Stimulated activated naive CD4-positive, alpha-beta T cell (primary cell): Measurements from ENCODE around the gene TSPAN16.
A peak's percentile ranks its signal among the peaks of the same experiment; 100 is the strongest.

ENCODE experiments used
- DNase-seq, 6 experiments: peaks; one replicate each; lab custom pipeline; 2025; lab: John Stamatoyannopoulos, UW

TSPAN16 gene

DNA sequence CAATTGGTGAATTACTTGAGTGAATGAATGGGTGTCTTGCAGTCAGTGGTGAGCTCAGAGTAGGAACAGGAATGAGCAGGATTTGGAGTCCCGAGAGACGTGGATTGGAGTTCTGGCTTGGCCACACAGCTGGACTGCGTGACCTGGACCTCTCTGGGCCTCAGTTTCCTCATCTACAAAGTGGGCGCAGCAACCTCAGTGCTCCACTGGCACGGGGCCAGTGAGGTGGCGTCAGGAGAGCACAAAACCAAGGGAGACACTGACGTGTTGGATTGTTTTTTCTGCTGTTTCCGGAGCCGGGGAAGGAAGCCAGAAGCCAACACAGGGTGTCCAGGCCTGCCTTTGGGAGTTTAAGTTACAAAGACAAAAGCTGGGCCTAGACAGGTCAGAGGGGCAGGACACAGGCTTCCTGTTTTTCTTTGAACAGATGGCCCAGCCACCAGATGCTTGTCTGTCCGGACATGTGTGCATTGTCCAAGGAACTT, 27.1 kb upstream of the TSPAN16 start:
- no peak for DNase-seq

- DNase-seq, result no peak
These were observed 26.6 kb upstream of the TSPAN16 start for GRCh38 chr19:11269408-11269807.

- DNase-seq, result no peak
These were observed 22.7 kb upstream of the TSPAN16 start for GRCh38 chr19:11273296-11273695.

DNA sequence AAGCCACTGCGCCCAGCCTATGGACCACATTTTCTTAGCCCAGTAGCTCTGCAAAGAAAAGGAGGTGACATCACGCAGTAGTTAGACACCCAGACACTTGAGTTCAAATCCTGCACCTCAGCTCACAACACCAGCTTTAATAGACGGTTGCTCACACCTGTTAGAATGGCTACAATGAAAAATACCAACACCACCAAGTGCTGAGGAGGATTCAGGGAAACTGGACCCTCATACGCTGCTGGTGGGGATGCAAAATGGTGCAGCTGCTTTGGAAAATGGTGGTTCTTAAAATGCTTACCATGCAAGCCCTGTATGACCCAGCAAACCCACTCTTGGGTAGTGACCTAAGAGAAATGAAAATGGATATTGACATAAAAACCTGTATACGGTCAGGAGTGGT, 22.0 kb upstream of the TSPAN16 start:
- DNase-seq, result no peak

GRCh38 chr19:11274533-11275086, 21.4 kb upstream of the TSPAN16 start:
- no peak for DNase-seq

GRCh38 chr19:11278670-11279069, 17.3 kb upstream of the TSPAN16 start:
- no peak for DNase-seq

DNA sequence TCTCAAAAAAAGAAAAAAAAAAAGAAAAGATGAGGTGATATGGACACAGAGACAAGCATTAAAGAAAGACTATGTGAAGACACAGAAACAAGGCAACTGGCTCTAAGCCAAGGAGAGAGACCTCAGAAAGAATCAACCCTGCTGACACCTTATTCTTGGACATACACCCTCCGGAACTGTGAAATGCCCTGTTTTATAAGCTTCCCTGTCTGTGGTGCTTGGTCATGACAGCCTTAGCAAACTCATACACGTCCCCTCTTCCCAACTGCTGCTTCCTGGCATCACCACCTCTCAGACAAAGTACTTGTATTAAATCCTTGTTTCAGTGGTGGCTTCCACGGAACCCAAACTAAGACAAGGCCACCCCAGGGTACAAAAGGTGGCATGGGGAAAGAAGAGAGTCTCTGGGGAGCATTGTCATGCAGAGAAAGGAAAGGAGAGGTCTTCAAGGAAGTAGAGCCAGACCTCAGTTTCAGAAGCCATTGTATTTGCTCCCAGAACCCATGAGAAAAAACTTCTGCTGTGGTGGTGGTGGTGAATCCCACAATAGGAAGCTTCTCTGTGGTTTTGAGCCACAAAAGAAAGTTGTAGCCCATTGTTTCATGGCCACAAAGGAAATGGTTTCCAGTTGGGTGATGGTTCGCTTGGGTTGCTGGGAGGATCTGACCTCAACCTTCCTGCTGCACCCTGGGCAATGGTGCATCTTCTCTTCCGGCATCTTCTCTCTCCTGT, 16.3 kb upstream of the TSPAN16 start:
- peak; percentile 6 to 76 (median 44) for DNase-seq

DNA sequence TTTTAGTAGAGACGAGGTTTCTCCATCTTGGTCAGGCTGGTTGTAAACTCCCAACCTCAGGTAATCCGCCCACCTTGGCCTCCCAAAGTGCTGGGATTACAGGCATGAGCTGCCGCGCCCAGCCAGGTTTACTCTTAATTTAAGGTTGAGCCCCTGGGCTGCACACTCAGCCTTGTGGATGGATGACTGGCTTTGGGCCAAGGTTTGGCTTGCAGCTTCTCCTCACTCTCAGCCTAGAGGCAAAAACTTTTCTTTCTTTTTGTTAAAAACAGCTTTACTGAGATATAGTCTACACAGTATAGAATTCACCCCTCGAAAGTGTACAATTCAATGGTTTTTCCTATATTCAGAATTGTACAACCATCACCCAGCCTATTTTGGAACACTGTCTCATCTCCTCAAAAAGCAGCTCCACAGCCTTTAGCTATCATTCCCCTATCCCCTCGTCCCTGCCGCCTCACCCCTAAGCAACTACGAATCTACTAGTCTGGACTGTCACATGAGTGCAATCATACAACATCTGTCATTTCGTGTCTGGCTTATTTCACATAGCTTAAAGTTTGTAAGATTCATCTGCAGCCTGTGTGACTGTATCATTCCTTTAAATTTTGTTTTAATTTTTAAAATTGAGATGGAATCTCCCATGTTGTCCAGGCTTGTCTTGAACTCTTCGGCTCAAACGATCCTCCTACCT, 14.5 kb upstream of the TSPAN16 start:
- DNase-seq, result no peak

DNA sequence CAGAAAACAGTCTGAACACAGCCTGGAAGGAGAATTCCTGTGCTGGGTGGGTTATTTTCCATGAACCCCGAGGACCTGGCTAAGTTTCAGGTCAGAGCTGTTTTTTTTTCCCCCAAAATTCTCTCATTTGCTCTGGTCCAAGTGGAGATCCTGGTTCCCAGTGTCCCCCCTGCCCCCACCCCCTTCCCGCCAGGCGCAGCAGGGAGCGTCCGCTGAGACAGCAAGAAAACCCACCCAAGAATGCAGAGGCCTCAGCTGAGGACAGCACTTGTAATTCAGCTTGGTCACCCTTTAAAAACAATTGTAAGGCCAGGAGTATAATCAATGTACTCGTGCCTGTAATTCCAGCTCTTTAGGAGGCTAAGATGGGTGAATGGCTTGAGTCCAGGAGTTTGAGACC, 11.4 kb upstream of the TSPAN16 start:
- no peak for DNase-seq

DNA sequence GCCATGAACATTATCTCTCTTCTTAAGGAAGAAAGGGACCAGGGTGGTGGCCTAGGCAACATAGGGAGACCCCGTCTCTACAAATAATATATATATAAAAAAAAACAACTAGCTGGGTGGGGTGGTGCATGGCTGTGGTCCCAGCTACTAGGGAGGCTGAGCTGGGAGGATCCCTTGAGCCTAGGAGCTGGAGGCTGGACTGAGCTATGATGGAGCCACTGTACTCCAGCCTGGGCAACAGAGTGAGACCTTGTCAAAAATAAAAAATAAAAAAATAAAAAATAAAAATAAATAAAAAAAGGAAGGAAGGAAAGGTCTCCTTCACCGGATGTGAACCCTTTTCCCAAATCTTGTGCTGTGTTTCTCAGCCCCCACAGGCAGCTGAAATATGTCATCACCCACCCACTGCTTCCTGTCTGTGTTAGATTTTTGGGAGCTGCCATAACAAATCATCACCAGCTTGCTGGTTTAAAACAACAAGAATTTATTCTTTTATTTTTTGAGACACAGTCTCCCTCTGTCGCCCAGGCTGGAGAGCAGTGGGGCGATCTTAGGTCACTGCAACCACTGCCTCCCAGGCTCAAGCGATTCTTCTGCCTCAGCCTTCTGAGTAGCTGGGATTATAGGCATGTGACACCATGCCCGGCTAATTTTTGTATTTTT, 9.5 kb upstream of the TSPAN16 start:
- no peak for DNase-seq

DNA sequence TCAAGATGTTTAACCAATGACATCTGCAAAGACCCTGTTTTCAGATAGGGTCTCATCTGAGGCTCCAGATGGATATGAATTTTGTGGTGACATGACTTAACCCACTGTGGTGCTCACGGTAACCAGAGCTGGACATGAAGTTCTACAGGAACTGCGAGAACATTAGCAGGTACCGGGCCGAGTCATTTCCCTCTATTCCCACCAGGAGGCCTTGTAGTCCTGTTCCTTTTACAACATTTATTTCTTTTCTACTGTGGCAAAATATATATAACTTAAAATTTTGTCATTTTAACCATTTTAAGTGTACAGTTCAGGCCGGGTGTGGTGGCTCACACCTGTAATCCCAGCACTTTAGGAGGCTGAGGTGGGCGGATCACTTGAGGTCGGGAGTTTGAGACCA, 7.6 kb upstream of the TSPAN16 start:
- DNase-seq, result no peak

DNA sequence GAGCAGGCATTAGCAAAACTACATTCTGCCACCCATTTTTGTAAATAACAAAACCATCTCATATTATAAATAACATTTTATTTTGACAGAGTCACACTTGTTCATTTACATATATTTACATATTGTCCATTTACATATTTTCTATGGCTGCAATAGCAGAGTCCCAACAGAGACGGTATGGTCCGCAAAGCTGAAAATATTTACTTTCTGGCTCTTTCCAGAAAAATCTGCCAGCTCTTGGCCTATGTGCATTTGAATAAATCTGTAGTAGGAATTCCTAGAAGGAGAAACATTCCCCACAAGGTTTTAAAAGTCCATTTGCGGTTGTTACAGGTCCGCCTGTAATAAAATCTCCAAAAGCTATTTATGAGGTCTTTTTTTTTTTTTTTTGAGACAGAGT, 5.7 kb upstream of the TSPAN16 start:
- no peak for DNase-seq

GRCh38 chr19:11291415-11291814, 4.5 kb upstream of the TSPAN16 start:
- no peak for DNase-seq

DNA sequence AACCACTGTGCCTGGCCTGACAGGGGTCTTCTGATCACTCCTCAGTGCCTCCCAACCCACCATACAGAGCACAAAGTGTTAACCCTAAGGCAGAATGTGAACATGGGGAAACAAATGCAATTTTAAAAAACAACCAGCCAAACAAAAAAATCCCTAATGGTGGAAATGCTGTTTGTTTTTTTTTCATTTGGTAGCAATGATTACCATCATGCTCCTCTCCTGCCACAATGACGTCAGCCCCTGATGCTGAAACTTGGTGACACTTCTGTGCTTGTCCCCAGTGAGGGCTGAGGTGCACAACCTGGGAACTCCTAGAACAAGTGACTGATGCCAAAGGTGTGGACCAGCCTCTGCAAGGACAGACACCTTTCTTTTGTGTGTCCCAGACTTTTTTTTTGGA, 4.0 kb upstream of the TSPAN16 start:
- no peak for DNase-seq

DNA sequence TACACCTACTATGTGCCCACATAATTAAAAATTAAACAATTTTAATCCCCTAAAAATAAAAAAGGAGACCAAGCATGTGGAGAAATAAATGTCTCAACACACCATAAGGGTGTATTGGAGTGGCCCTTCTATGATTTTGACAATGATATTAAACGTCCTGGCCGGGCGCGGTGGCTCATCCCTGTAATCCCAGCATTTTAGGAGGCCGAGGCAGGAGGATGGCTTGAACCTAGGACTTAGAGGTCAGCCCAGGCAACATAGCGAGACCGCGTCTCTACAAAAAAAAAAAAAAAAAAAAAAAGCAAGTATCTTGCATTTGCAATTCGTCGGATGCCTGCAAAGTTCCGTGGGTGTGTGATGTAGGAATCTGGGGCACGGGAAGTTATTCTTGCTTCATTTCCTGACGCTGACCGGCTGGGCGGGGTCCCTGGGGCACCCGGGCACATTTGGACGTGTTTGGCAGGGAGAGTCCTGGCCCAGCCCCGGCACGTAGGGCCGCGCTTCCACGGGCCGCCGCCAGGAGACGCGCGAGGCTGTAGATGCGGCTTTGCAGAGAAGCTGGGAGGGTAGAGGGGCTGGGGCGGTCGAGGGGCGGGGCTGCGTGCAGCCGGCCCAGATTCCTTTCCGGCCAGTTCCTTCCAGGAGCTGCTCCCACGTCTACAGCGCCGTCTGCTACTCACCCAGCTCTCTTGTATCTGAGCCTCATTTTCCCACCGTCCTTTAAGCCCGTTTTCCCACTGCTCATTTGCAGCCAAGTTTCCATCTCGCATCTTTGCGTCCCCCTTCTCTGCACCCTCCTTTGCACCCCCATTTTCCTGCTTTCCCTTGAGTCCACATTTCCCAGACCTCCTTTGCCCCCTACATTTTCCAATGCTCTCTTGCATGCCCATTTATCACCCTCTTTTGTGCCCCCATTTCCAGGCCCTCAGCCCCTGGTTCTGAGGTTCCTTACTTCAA, 2.2 kb upstream of the TSPAN16 start:
- peak; percentile 49 to 78 (median 70) for DNase-seq

- no peak for DNase-seq
These were observed 780 bp upstream of the TSPAN16 start for GRCh38 chr19:11295180-11295579.

GRCh38 chr19:11296264-11296663, 304 bp downstream of the TSPAN16 start:
- DNase-seq, result no peak

- no peak for DNase-seq
These were observed 4.2 kb downstream of the TSPAN16 start for GRCh38 chr19:11299946-11300810.

DNA sequence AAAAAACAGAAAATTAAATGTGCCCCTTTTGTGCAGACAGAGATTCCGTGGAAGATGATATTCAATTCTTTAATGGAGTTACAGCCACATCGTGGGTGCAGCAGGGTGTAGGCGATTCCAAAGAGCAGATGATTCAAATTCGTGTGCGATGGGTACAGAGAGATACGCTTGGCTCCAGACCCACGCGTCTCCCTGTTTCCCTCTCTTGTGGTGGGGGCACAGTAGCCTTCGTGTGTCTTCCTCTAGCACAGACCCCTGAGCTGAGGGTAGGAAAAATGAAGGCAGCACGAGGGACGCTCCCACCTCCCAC, 4.8 kb downstream of the TSPAN16 start:
- no peak for DNase-seq

GRCh38 chr19:11304936-11305335, 9.0 kb downstream of the TSPAN16 start:
- no peak for DNase-seq

- no peak for DNase-seq
These were observed 10.4 kb downstream of the TSPAN16 start for GRCh38 chr19:11306337-11306736.
